OCI-LY3 (cell line): ENCODE results near the gene UBR1.
"Not testable (repeated sequence)": the region's sequence is repeated elsewhere in the genome, so short reads cannot be mapped to it uniquely, and the experiment has no call there.

Source experiments
- H2AFZ ChIP-seq: fragments of 200-600, 300-600 bp; shearing (Covaris generic); 2 replicates; pipeline ENCODE4 v1.6.0; 2014; ENCODE audit warnings: antibody characterized with exemption, low read depth, low read length
- H3K27ac ChIP-seq: fragments of 200-600, 300-600 bp; sonication (generic); 2 replicates; pipeline ENCODE4 v1.5.1; 2014; ENCODE audit warnings: mild to moderate bottlenecking, low read length, moderate library complexity, mixed read lengths
- H3K27me3 ChIP-seq: fragments of 200-600, 300-600 bp; sonication (generic); 2 replicates; pipeline ENCODE4 v1.6.1; 2014; ENCODE audit warnings: low read depth, low read length, mixed read lengths
- H3K36me3 ChIP-seq: fragments of 200-600, 300-600 bp; sonication (generic); replicated peaks from 2 replicates; pipeline ENCODE3; 2014; ENCODE audit warnings: low read depth, low read length, mixed read lengths
- H3K4me1 ChIP-seq: fragments of 300-600, 200-600 bp; sonication (generic); 2 replicates; pipeline ENCODE4 v1.6.1; 2014; ENCODE audit warnings: low read length, mixed read lengths
- H3K4me2 ChIP-seq: fragments of 200-600, 300-600 bp; sonication (generic); 2 replicates; pipeline ENCODE4 v1.6.1; 2014; ENCODE audit warnings: low read length, mixed read lengths
- H3K4me3 ChIP-seq: fragments of 300-600, 200-600 bp; sonication (generic); 2 replicates; pipeline ENCODE4 v1.5.1; 2014; ENCODE audit warnings: antibody characterized with exemption, mild to moderate bottlenecking, low read length, moderate library complexity
- H3K79me2 ChIP-seq: fragments of 300-600, 200-600 bp; shearing (Covaris generic); 2 replicates; pipeline ENCODE4 v1.6.1; 2014; ENCODE audit warnings: mild to moderate bottlenecking, low read length, mixed read lengths
- H3K9ac ChIP-seq: fragments of 300-600, 200-600 bp; shearing (Covaris generic); 2 replicates; pipeline ENCODE4 v1.6.0; 2014; ENCODE audit warnings: mild to moderate bottlenecking, low read length, moderate library complexity
- H3K9me3 ChIP-seq: fragments of 200-600, 300-600 bp; shearing (Covaris generic); 2 replicates; pipeline ENCODE4 v1.6.1; 2014; ENCODE audit warnings: low read length, mixed read lengths; ENCODE audit not compliant: insufficient read depth
- H4K20me1 ChIP-seq: fragments of 200-600, 300-600 bp; sonication (generic); 2 replicates; pipeline ENCODE4 v1.6.1; 2016; ENCODE audit warnings: low read length, mixed read lengths; ENCODE audit not compliant: insufficient read depth
- CTCF ChIP-seq: fragments of 200-600, 300-600 bp; sonication (generic); IDR thresholded peaks from 2 replicates; pipeline ENCODE4 v1.5.1; 2014; ENCODE audit warnings: antibody characterized with exemption, low read length, low read depth
- EZH2phosphoT487 ChIP-seq: fragments of 200-600 bp; shearing (Covaris generic); IDR thresholded peaks from 2 replicates; pipeline ENCODE4 v1.6.1; 2018; ENCODE audit warnings: antibody characterized with exemption, mixed run types, low read depth

UBR1 gene

GRCh38 chr15:43048935-43049334 is 56.9 kb downstream of the UBR1 start:
- H3K4me2 ChIP-seq: no peak overlapping the region
- peaks cover 12% of the 10 kb centered on the region for H3K36me3 ChIP-seq
- no peak for TF ChIP-seq CTCF
- no peak for TF ChIP-seq EZH2phosphoT487
- H3K9ac ChIP-seq: no peak overlapping the region
- H3K4me3 ChIP-seq: no peak overlapping the region
- H3K9me3 ChIP-seq: no peaks in the 10 kb centered on the region
- H3K27ac ChIP-seq: no peak overlapping the region
- H2AFZ ChIP-seq: no peak overlapping the region
- H3K4me1 ChIP-seq: no peaks in the 10 kb centered on the region
- no peaks in the 10 kb centered on the region for H3K79me2 ChIP-seq
- no peaks in the 10 kb centered on the region for H3K27me3 ChIP-seq
- H4K20me1 ChIP-seq: no peaks in the 10 kb centered on the region

GRCh38 chr15:43046484-43046883 is 59.4 kb downstream of the UBR1 start:
- no peak overlapping the region for H3K9ac ChIP-seq
- H2AFZ ChIP-seq: no peak overlapping the region
- H3K4me3 ChIP-seq: no peak overlapping the region
- H3K27ac ChIP-seq: no peak overlapping the region
- H3K27me3 ChIP-seq: no peaks in the 10 kb centered on the region
- H3K9me3 ChIP-seq: no peaks in the 10 kb centered on the region
- no peaks in the 10 kb centered on the region for H4K20me1 ChIP-seq
- TF ChIP-seq EZH2phosphoT487 (no peak), CTCF (no peak)
- no peaks in the 10 kb centered on the region for H3K79me2 ChIP-seq
- H3K4me1 ChIP-seq: no peaks in the 10 kb centered on the region
- peaks cover 22% of the 10 kb centered on the region for H3K36me3 ChIP-seq
- H3K4me2 ChIP-seq: no peak overlapping the region

- Histone ChIP-seq H3K9me3 (no peaks in the 10 kb centered on the region), H4K20me1 (no peaks in the 10 kb centered on the region), H2AFZ (no peak overlapping the region), H3K9ac (no peak overlapping the region), H3K4me1 (no peaks in the 10 kb centered on the region), H3K36me3 (peaks cover 22% of the 10 kb centered on the region), H3K4me2 (no peak overlapping the region), H3K27me3 (no peaks in the 10 kb centered on the region), H3K79me2 (no peaks in the 10 kb centered on the region), H3K4me3 (no peak overlapping the region), H3K27ac (no peak overlapping the region)
- TF ChIP-seq CTCF (no peak), EZH2phosphoT487 (no peak)
Observed at GRCh38 chr15:43042885-43043284, 63.0 kb downstream of the UBR1 start.

GRCh38 chr15:43041085-43041484 is 64.8 kb downstream of the UBR1 start:
- not testable (repeated sequence) for H4K20me1 ChIP-seq, H3K9me3 ChIP-seq, H3K79me2 ChIP-seq, H3K4me2 ChIP-seq, H3K27ac ChIP-seq, H3K4me1 ChIP-seq, H3K4me3 ChIP-seq, H2AFZ ChIP-seq, H3K9ac ChIP-seq, H3K27me3 ChIP-seq
- peaks cover 20% of the 10 kb centered on the region for H3K36me3 ChIP-seq

- H3K4me1 ChIP-seq, H3K9me3 ChIP-seq, H3K9ac ChIP-seq, H2AFZ ChIP-seq, H3K27me3 ChIP-seq, H3K27ac ChIP-seq, H3K4me3 ChIP-seq, H3K4me2 ChIP-seq, H3K79me2 ChIP-seq, H4K20me1 ChIP-seq: not testable (repeated sequence)
- peaks cover 11% of the 10 kb centered on the region for H3K36me3 ChIP-seq
Observed at GRCh38 chr15:43035240-43035639, 70.6 kb downstream of the UBR1 start.
